ENCODE data around the gene WASHC2A. TPM values are rescaled to one million over a fixed set of nuclear protein-coding genes. Genes with fewer than 3 reads are reported as not detected.
"Not testable (repeated sequence)": the region's sequence is repeated elsewhere in the genome, so short reads cannot be mapped to it uniquely, and the experiment has no call there.

The WASHC2A gene
- polyA plus RNA-seq, 1 of the 3 experiments (the other 2 are of a cell fraction), result 16.9 TPM

DNA sequence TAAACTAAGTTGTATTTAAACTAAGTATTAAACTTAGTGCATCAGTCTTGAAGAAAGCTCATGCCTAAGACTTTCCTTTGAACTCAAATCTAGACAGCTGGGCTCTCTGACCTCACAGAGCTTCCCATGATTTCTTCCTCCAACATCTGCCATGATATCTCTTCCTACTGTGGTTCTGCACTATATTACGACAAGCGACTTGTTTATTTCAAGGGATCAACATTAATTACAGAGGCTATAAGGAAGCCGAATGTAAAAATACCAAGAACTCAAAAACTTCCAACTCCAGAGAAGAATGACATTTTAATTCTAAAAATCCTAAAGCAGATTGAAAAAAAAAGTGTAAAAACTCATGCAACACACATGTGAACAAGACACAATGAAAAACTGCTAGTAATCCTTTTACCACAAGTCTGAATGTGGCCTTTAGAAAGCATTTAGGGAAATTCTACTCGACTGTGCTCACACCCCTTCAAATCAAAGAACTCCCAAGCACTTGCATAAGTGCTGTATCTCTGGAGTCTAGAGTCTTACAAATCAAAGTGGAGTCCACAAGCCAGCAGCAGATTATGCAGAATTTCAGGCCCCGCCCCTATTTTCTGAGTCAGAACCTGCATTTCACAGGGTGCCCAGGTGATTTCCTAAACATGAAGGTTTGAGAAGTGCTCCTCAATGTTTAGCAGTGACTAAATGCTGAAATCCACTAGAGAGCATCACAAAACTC lies 22.7 kb upstream of the WASHC2A start:
- H3K9me2 ChIP-seq, result no peaks in the 10 kb centered on the region
- TF ChIP-seq MXI1 (IDR thresholded peaks at IDR 0.05; ENCODE audit: low read depth, low read length) (no peak), GABPA (IDR thresholded peaks at IDR 0.05; ENCODE audit: low read depth) (no peak), CTCF (IDR thresholded peaks at IDR 0.05) (no peak), GATA2 (CRISPR knock-in tag; IDR thresholded peaks at IDR 0.05) (no peak), RCOR1 (IDR thresholded peaks at IDR 0.05; ENCODE audit: low read length) (no peak), EZH2phosphoT487 (IDR thresholded peaks at IDR 0.05; ENCODE audit: borderline replicate concordance, low read depth) (no peak)
- TF ChIP-seq, protein P1, sequence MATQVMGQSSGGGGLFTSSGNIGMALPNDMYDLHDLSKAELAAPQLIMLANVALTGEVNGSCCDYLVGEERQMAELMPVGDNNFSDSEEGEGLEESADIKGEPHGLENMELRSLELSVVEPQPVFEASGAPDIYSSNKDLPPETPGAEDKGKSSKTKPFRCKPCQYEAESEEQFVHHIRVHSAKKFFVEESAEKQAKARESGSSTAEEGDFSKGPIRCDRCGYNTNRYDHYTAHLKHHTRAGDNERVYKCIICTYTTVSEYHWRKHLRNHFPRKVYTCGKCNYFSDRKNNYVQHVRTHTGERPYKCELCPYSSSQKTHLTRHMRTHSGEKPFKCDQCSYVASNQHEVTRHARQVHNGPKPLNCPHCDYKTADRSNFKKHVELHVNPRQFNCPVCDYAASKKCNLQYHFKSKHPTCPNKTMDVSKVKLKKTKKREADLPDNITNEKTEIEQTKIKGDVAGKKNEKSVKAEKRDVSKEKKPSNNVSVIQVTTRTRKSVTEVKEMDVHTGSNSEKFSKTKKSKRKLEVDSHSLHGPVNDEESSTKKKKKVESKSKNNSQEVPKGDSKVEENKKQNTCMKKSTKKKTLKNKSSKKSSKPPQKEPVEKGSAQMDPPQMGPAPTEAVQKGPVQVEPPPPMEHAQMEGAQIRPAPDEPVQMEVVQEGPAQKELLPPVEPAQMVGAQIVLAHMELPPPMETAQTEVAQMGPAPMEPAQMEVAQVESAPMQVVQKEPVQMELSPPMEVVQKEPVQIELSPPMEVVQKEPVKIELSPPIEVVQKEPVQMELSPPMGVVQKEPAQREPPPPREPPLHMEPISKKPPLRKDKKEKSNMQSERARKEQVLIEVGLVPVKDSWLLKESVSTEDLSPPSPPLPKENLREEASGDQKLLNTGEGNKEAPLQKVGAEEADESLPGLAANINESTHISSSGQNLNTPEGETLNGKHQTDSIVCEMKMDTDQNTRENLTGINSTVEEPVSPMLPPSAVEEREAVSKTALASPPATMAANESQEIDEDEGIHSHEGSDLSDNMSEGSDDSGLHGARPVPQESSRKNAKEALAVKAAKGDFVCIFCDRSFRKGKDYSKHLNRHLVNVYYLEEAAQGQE (IDR thresholded peaks at IDR 0.05; ENCODE audit: low read depth, low read length), result no peak
- no peaks in the 10 kb centered on the region for H3K4me1 ChIP-seq (ENCODE audit: control insufficient read depth in 1 of 2, insufficient read depth in 2 of 2, low read depth in 1 of 2, low read length in 1 of 2)
- DNase-seq, result no peak
- CTCF ChIA-PET, result no interaction called here
- no peaks in the 10 kb centered on the region for H3K36me3 ChIP-seq (replicated peaks in 1 of 2; ENCODE audit: control insufficient read depth in 1 of 2, insufficient read depth in 2 of 2, low read length in 1 of 2)
- H3K9ac ChIP-seq, result no peak overlapping the region
- H2AFZ ChIP-seq (ENCODE audit: low read depth), result no peak overlapping the region
- no peaks in the 10 kb centered on the region for H3F3A ChIP-seq (replicated peaks; ENCODE audit: insufficient read depth)
- POLR2A ChIA-PET, result no interaction called here
- no peak overlapping the region for H3K4me2 ChIP-seq
- no peaks in the 10 kb centered on the region for H4K20me1 ChIP-seq (ENCODE audit: insufficient read depth)
- H3K4me3 ChIP-seq (ENCODE audit: low read depth in 2 of 2, low read length in 1 of 2), result no peak overlapping the region
- H3K79me2 ChIP-seq (ENCODE audit: insufficient read depth), result no peaks in the 10 kb centered on the region
- 61% methylated on average over 5 of the region's 5 CpGs for WGBS (ENCODE audit: low lambda C conversion rate)
- no peak overlapping the region for H3K27ac ChIP-seq (ENCODE audit: low read depth in 2 of 2, low read length in 1 of 2)
- no peaks in the 10 kb centered on the region for H3K9me3 ChIP-seq
- no peaks in the 10 kb centered on the region for H3K27me3 ChIP-seq (ENCODE audit: insufficient read depth)

DNA sequence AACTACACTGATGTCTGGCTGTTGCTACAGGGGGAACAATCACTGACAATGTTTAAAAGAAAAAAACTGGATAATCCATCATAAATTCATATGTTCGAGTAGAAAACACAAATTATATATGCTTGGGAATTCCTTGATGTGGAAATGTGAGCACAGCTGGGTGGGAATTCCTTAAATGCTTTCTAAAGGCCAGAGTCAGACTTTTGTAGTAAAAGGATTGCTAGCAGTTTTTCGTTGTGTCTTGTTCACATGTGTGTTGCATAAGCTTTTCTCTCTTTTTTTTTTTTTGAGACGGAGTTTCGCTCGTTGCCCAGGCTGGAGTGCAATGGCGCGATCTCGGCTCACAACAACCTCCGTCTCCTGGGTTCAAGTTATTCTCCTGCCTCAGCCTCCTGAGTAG lies 21.3 kb upstream of the WASHC2A start:
- H3K36me3 ChIP-seq (replicated peaks in 1 of 2; ENCODE audit: control insufficient read depth in 1 of 2, insufficient read depth in 2 of 2, low read length in 1 of 2); H3K4me1 ChIP-seq (ENCODE audit: control insufficient read depth in 1 of 2, insufficient read depth in 2 of 2, low read depth in 1 of 2, low read length in 1 of 2); DNase-seq; H3F3A ChIP-seq (replicated peaks; ENCODE audit: insufficient read depth); H3K9me2 ChIP-seq; CTCF ChIA-PET; H4K20me1 ChIP-seq (ENCODE audit: insufficient read depth); POLR2A ChIA-PET; H2AFZ ChIP-seq (ENCODE audit: low read depth); H3K79me2 ChIP-seq (ENCODE audit: insufficient read depth); H3K4me3 ChIP-seq (ENCODE audit: low read depth in 2 of 2, low read length in 1 of 2); H3K9ac ChIP-seq; H3K4me2 ChIP-seq; H3K27me3 ChIP-seq (ENCODE audit: insufficient read depth); H3K27ac ChIP-seq (ENCODE audit: low read depth in 2 of 2, low read length in 1 of 2); H3K9me3 ChIP-seq: not testable (repeated sequence)
- 77% methylated on average over 9 of the region's 9 CpGs for WGBS (ENCODE audit: low lambda C conversion rate)

GRCh38 chr10:50047594-50047993 lies 20.2 kb upstream of the WASHC2A start:
- H3K27me3 ChIP-seq (ENCODE audit: insufficient read depth); H3F3A ChIP-seq (replicated peaks; ENCODE audit: insufficient read depth); H3K9me2 ChIP-seq; H2AFZ ChIP-seq (ENCODE audit: low read depth); H3K4me1 ChIP-seq (ENCODE audit: control insufficient read depth in 1 of 2, insufficient read depth in 2 of 2, low read depth in 1 of 2, low read length in 1 of 2); H3K36me3 ChIP-seq (replicated peaks in 1 of 2; ENCODE audit: control insufficient read depth in 1 of 2, insufficient read depth in 2 of 2, low read length in 1 of 2); H3K4me3 ChIP-seq (ENCODE audit: low read depth in 2 of 2, low read length in 1 of 2); POLR2A ChIA-PET; H4K20me1 ChIP-seq (ENCODE audit: insufficient read depth); CTCF ChIA-PET; H3K27ac ChIP-seq (ENCODE audit: low read depth in 2 of 2, low read length in 1 of 2); H3K79me2 ChIP-seq (ENCODE audit: insufficient read depth); DNase-seq; H3K9me3 ChIP-seq; H3K9ac ChIP-seq; H3K4me2 ChIP-seq: not testable (repeated sequence)
- WGBS (ENCODE audit: low lambda C conversion rate), result 84% methylated on average over 5 of the region's 5 CpGs

DNA sequence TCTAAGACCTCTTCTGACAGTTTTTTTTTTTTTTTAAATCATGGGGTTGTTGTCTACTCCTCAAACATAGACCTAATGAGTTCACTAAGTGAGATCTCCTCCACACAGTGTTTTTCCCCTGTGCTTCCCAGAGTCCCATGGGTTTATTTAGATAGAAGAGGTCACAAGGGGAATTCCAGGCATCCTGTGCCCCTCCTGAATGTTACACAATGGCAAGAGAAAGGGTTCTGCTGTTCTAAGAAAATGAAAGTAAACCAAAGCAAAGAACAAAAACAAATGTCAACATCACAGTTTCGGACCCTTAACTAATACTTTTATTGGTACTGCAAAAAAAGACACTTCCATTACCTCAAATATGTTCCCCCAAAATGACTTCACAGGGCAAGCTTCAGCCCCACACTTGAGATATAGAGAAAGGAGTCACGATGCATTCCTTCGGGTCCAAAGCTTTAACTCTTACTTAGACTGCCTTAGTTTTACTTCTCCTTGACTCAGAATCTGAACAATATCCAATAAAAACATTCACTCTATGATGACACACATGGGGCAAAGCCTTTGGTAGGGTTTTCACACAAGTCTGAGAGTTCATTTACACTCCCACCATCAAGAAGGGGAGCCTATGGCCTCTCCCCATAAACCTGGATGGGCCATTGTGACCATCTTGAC lies 15.6 kb upstream of the WASHC2A start:
- CTCF ChIA-PET; H3K36me3 ChIP-seq (replicated peaks in 1 of 2; ENCODE audit: control insufficient read depth in 1 of 2, insufficient read depth in 2 of 2, low read length in 1 of 2); H3K4me1 ChIP-seq (ENCODE audit: control insufficient read depth in 1 of 2, insufficient read depth in 2 of 2, low read depth in 1 of 2, low read length in 1 of 2); H3K9me2 ChIP-seq; H3K27me3 ChIP-seq (ENCODE audit: insufficient read depth); H3K9me3 ChIP-seq; POLR2A ChIA-PET; H3K79me2 ChIP-seq (ENCODE audit: insufficient read depth); H3F3A ChIP-seq (replicated peaks; ENCODE audit: insufficient read depth); H4K20me1 ChIP-seq (ENCODE audit: insufficient read depth); DNase-seq; H3K27ac ChIP-seq (ENCODE audit: low read depth in 2 of 2, low read length in 1 of 2): not testable (repeated sequence)
- 74% methylated on average over 3 of the region's 3 CpGs for WGBS (ENCODE audit: low lambda C conversion rate)
- 0 out of 2 replicates have a peak overlapping the region, but pooled peaks have one; percentile 8 for H2AFZ ChIP-seq (ENCODE audit: low read depth)
- 0 out of 4 replicates have a peak overlapping the region, but pooled peaks of 1 of the 2 experiments have one; percentile 21 for H3K4me3 ChIP-seq (ENCODE audit: low read depth in 2 of 2, low read length in 1 of 2)
- 0 out of 2 replicates have a peak overlapping the region, but pooled peaks have one; percentile 11 for H3K9ac ChIP-seq
- H3K4me2 ChIP-seq, result peak overlapping the region; percentile 52; the same call in 1 of the 2 replicates

All from SK-N-SH (cell line).